Astrocyte of the spinal cord (primary cell): ENCODE data around the gene VRK2.
A peak's percentile ranks its signal among the peaks of the same experiment; 100 is the strongest.
"Not testable (repeated sequence)": the region's sequence is repeated elsewhere in the genome, so short reads cannot be mapped to it uniquely, and the experiment has no call there.

ENCODE experiments used
- DNase-seq: peaks from one replicate; pipeline ENCODE4 v3.0.0; 2011; ENCODE audit warnings: low read depth, low spot score
- H3K4me3 ChIP-seq: 2 replicates; pipeline ENCODE4 v1.5.1; 2011; ENCODE audit warnings: low read depth, mild to moderate bottlenecking, low read length, moderate library complexity
- CTCF ChIP-seq: IDR thresholded peaks from 2 replicates; pipeline ENCODE4 v1.5.1; 2012; ENCODE audit warnings: low read depth, mild to moderate bottlenecking, low read length, inconsistent platforms
- in situ Hi-C: cut with HindIII; loops from 2 replicates; pipeline ENCODE4 v1.10.0; 2017; ENCODE audit warnings: low sequenced_read_pairs

The VRK2 gene

GRCh38 chr2:58146707-58147106 is 100.1 kb downstream of the VRK2 start:
- in situ Hi-C loops = no loop called here
- TF ChIP-seq CTCF = no peak
- peak; percentile 26 for DNase-seq
- H3K4me3 ChIP-seq = no peak overlapping the region

- in situ Hi-C loops = no loop called here
- no peak for DNase-seq
- no peak for TF ChIP-seq CTCF
- no peak overlapping the region for H3K4me3 ChIP-seq
Observed at GRCh38 chr2:58155160-58155778, 108.7 kb downstream of the VRK2 start.

GRCh38 chr2:58156780-58157179 is 110.2 kb downstream of the VRK2 start:
- peak; percentile 83 for DNase-seq
- no peak for TF ChIP-seq CTCF
- H3K4me3 ChIP-seq = no peak overlapping the region
- in situ Hi-C loops = no loop called here

GRCh38 chr2:58157754-58158153 is 111.1 kb downstream of the VRK2 start:
- no peak for DNase-seq
- no peak overlapping the region for H3K4me3 ChIP-seq
- TF ChIP-seq CTCF = no peak
- in situ Hi-C loops = no loop called here

- in situ Hi-C loops = no loop called here
- no peak overlapping the region for H3K4me3 ChIP-seq
- no peak for DNase-seq
- TF ChIP-seq CTCF = no peak
Observed at GRCh38 chr2:58158481-58158880, 111.9 kb downstream of the VRK2 start.

- in situ Hi-C loops = no loop called here
- TF ChIP-seq CTCF = no peak
- no peak overlapping the region for H3K4me3 ChIP-seq
Observed at GRCh38 chr2:58163913-58164312, 117.3 kb downstream of the VRK2 start.

GRCh38 chr2:58168130-58168529 is 121.5 kb downstream of the VRK2 start:
- in situ Hi-C loops, H3K4me3 ChIP-seq, DNase-seq: not testable (repeated sequence)

More at GRCh38 chr2:58163913-58164312, 117.3 kb downstream of the VRK2 start:
- no peak for DNase-seq

- H3K4me3 ChIP-seq = not testable (repeated sequence)
Observed at GRCh38 chr2:58169845-58170244, 123.2 kb downstream of the VRK2 start.

GRCh38 chr2:58170334-58170933 is 123.8 kb downstream of the VRK2 start:
- in situ Hi-C loops, DNase-seq, H3K4me3 ChIP-seq: not testable (repeated sequence)

More at GRCh38 chr2:58169845-58170244, 123.2 kb downstream of the VRK2 start:
- DNase-seq = peak; percentile 50
- in situ Hi-C loops = not testable (repeated sequence)

GRCh38 chr2:58171831-58172230 is 125.2 kb downstream of the VRK2 start:
- H3K4me3 ChIP-seq, in situ Hi-C loops, DNase-seq: not testable (repeated sequence)
